GM21825 (cell line): ENCODE results near the gene FIGNL2.

ENCODE experiments used
- ATAC-seq: cut with Tn5 transposase; IDR thresholded peaks from one replicate; pipeline ENCODE4 v1.9.1; 2021; ENCODE audit warnings: mild to moderate bottlenecking, moderate library complexity; ENCODE audit not compliant: unreplicated experiment

FIGNL2 gene

GRCh38 chr12:51862947-51863346 is 14.4 kb upstream of the FIGNL2 start:
- ATAC-seq: no peak

- no peak for ATAC-seq
These were observed 12.5 kb upstream of the FIGNL2 start for GRCh38 chr12:51860986-51861385.

GRCh38 chr12:51855586-51856428 is 7.3 kb upstream of the FIGNL2 start:
- no peak for ATAC-seq

GRCh38 chr12:51852404-51853137 is 4.1 kb upstream of the FIGNL2 start:
- ATAC-seq: no peak

GRCh38 chr12:51851413-51852124 is 3.1 kb upstream of the FIGNL2 start:
- ATAC-seq: no peak

GRCh38 chr12:51850965-51851299 is 2.4 kb upstream of the FIGNL2 start:
- no peak for ATAC-seq

GRCh38 chr12:51850081-51850964 is 1.8 kb upstream of the FIGNL2 start:
- ATAC-seq: no peak

- ATAC-seq: no peak
These were observed 570 bp upstream of the FIGNL2 start for GRCh38 chr12:51848841-51849735.

- ATAC-seq: no peak
These were observed 734 bp downstream of the FIGNL2 start for GRCh38 chr12:51847643-51848325.

GRCh38 chr12:51846911-51847642 is 1.4 kb downstream of the FIGNL2 start:
- ATAC-seq: no peak

GRCh38 chr12:51846271-51846691 is 2.2 kb downstream of the FIGNL2 start:
- ATAC-seq: no peak

- no peak for ATAC-seq
These were observed 3.0 kb downstream of the FIGNL2 start for GRCh38 chr12:51845482-51845881.

GRCh38 chr12:51844854-51845253 is 3.7 kb downstream of the FIGNL2 start:
- no peak for ATAC-seq

- no peak for ATAC-seq
These were observed 6.8 kb downstream of the FIGNL2 start for GRCh38 chr12:51841727-51842126.

- ATAC-seq: no peak
These were observed 7.6 kb downstream of the FIGNL2 start for GRCh38 chr12:51840966-51841365.

GRCh38 chr12:51839310-51839947 is 9.1 kb downstream of the FIGNL2 start:
- ATAC-seq: no peak

GRCh38 chr12:51838762-51839161 is 9.8 kb downstream of the FIGNL2 start:
- no peak for ATAC-seq

- ATAC-seq: no peak
These were observed 10.5 kb downstream of the FIGNL2 start for GRCh38 chr12:51838036-51838435.
